SK-N-SH treated with all-trans-retinoic acid at 6 μM for 48 hours (cell line): ENCODE data around the gene GARIN5A.
"Not testable (repeated sequence)": the region's sequence is repeated elsewhere in the genome, so short reads cannot be mapped to it uniquely, and the experiment has no call there.

ENCODE experiments used
- ATAC-seq: fragments of 200-7000 bp; cut with Tn5 transposase; 3 replicates; pipeline ENCODE4 v1.9.1; 2020; ENCODE audit warnings: mild to moderate bottlenecking, moderate library complexity
- ARNTL ChIP-seq: fragments of 450-650 bp; formaldehyde crosslinking; IDR thresholded peaks from 2 replicates; pipeline ENCODE4 v1.5.0; 2020; ENCODE audit warnings: low read depth, mild to moderate bottlenecking, moderate library complexity, borderline replicate concordance
- BACH2 ChIP-seq: fragments of 250-450 bp; sonication (Bioruptor Pico); IDR thresholded peaks from 2 replicates; pipeline ENCODE4 v1.9.0; 2021; ENCODE audit warnings: mild to moderate bottlenecking, borderline replicate concordance
- CREB5 ChIP-seq: fragments of 250-450 bp; sonication (Bioruptor Pico); IDR thresholded peaks from 2 replicates; pipeline ENCODE4 v1.5.1; 2020; ENCODE audit warnings: low read depth, mild to moderate bottlenecking, moderate library complexity
- CSDC2 ChIP-seq: fragments of 250-450 bp; sonication (Bioruptor Pico); IDR thresholded peaks from 2 replicates; pipeline ENCODE4 v1.5.0; 2020; ENCODE audit warnings: mild to moderate bottlenecking, moderate library complexity
- ESRRG ChIP-seq: fragments of 250-450 bp; sonication (Bioruptor Pico); IDR thresholded peaks from 2 replicates; pipeline ENCODE4 v1.6.1; 2021; ENCODE audit warnings: mild to moderate bottlenecking
- GLIS3 ChIP-seq: fragments of 250-450 bp; sonication (Bioruptor Pico); IDR thresholded peaks from 2 replicates; pipeline ENCODE4 v1.5.0; 2020; ENCODE audit warnings: mild to moderate bottlenecking, moderate library complexity
- ISL1 ChIP-seq: fragments of 250-450 bp; sonication (Bioruptor Pico); IDR thresholded peaks from 2 replicates; pipeline ENCODE4 v2.1.2; 2022; ENCODE audit warnings: mild to moderate bottlenecking, moderate library complexity
- PPARA ChIP-seq: fragments of 250-450 bp; sonication (Bioruptor Pico); IDR thresholded peaks from 2 replicates; pipeline ENCODE4 v1.5.0; 2020; ENCODE audit warnings: mild to moderate bottlenecking, borderline replicate concordance
- RARB ChIP-seq: fragments of 250-450 bp; sonication (Bioruptor Pico); IDR thresholded peaks from 2 replicates; pipeline ENCODE4 v1.8.0; 2021; ENCODE audit warnings: mild to moderate bottlenecking, moderate library complexity
- TCF4 ChIP-seq: fragments of 250-450 bp; sonication (Bioruptor Pico); IDR thresholded peaks from 2 replicates; pipeline ENCODE4 v1.8.0; 2021; ENCODE audit warnings: mild to moderate bottlenecking, moderate library complexity, borderline replicate concordance
- TOX ChIP-seq: fragments of 250-450 bp; sonication (Bioruptor Pico); IDR thresholded peaks from 2 replicates; pipeline ENCODE4 v1.8.0; 2021; ENCODE audit warnings: mild to moderate bottlenecking, moderate library complexity, borderline replicate concordance
- TSHZ2 ChIP-seq: fragments of 250-450 bp; sonication (Bioruptor Pico); IDR thresholded peaks from 2 replicates; pipeline ENCODE4 v1.5.0; 2020; ENCODE audit warnings: mild to moderate bottlenecking, moderate library complexity
- ZC3H10 ChIP-seq: fragments of 250-450 bp; sonication (Bioruptor Pico); IDR thresholded peaks from 2 replicates; pipeline ENCODE4 v1.5.1; 2021; ENCODE audit warnings: mild to moderate bottlenecking, moderate library complexity
- ZFP3 ChIP-seq: fragments of 250-450 bp; sonication (Bioruptor Pico); IDR thresholded peaks from 2 replicates; pipeline ENCODE4 v1.5.0; 2020; ENCODE audit warnings: mild to moderate bottlenecking, moderate library complexity
- ZFP30 ChIP-seq: fragments of 450-650 bp; formaldehyde crosslinking; IDR thresholded peaks from 2 replicates; pipeline ENCODE4 v1.5.0; 2022; ENCODE audit warnings: mild to moderate bottlenecking, moderate library complexity
- ZNF565 ChIP-seq: fragments of 450-650 bp; formaldehyde crosslinking; conservative IDR thresholded peaks from 2 replicates; pipeline ENCODE4 v1.5.0; 2020; ENCODE audit warnings: low read depth, mild to moderate bottlenecking, moderate library complexity
- ZNF70 ChIP-seq: fragments of 450-650 bp; formaldehyde crosslinking; IDR thresholded peaks from 2 replicates; pipeline ENCODE4 v1.5.0; 2020; ENCODE audit warnings: mild to moderate bottlenecking, moderate library complexity
- ZNF8 ChIP-seq: fragments of 450-650 bp; formaldehyde crosslinking; IDR thresholded peaks from 2 replicates; pipeline ENCODE4 v1.5.0; 2020; ENCODE audit warnings: mild to moderate bottlenecking, moderate library complexity
- TF ChIP-seq, protein P1 (sequence below): fragments of 250-450 bp; sonication (Bioruptor Pico); IDR thresholded peaks from 2 replicates; pipeline ENCODE4 v1.8.0; 2021; ENCODE audit warnings: low read depth, mild to moderate bottlenecking, moderate library complexity, borderline replicate concordance
- TF ChIP-seq, protein P2 (sequence below): fragments of 250-450 bp; sonication (Bioruptor Pico); IDR thresholded peaks from 2 replicates; pipeline ENCODE4 v1.8.0; 2020; ENCODE audit warnings: mild to moderate bottlenecking, moderate library complexity, borderline replicate concordance

The GARIN5A gene

GRCh38 chr19:50447053-50447452 is 29.6 kb downstream of the GARIN5A start:
- ATAC-seq, result no peak
- TF ChIP-seq TSHZ2 (CRISPR knock-in tag), result no peak
- TF ChIP-seq ZFP30, result no peak
- TF ChIP-seq ZC3H10 (CRISPR knock-in tag), result no peak
- TF ChIP-seq ZNF8 (CRISPR knock-in tag), result no peak
- no peak for TF ChIP-seq ESRRG (CRISPR knock-in tag)

DNA sequence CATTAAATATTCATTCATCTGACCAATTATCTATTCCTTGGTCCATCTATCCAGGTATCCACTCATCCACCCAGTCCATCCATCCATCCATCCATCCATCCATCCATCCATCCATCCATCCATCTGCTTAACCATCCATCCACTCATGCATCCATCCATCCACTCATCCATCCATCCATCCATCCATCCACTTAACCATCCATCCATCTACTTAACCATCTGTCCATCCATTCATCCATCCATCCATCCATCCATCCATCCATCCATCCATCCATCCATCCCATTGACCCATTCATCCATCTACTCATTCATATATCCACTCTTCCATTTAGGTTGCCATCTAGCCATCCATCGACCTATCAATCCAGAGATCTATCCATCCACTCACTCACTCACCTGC is 32.6 kb downstream of the GARIN5A start:
- no peak for ATAC-seq

DNA sequence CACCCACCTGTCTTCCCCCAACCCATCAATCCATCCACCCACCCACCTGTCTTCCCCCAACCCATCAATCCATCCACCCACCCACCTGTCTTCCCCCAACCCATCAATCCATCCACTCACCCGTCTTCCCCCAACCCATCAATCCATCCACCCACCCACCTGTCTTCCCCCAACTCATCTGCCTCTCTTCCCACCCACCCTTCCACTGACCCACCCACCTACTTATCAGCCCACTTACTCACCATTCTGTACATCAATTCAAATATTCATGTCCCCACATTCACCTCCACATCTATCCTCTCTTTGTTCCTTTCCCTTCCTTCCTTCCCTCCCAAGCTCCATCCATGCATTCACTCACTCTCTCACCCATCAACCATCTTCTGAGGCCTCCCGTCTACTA is 37.5 kb downstream of the GARIN5A start:
- not testable (repeated sequence) for ATAC-seq

More for the DNA sequence above, 32.6 kb downstream of the GARIN5A start:
- TF ChIP-seq ISL1 (CRISPR knock-in tag) (no peak), TOX (CRISPR knock-in tag) (no peak), ZFP3 (CRISPR knock-in tag) (no peak), CSDC2 (CRISPR knock-in tag) (no peak), RARB (CRISPR knock-in tag) (no peak), BACH2 (no peak), ZNF70 (CRISPR knock-in tag) (no peak), ZFP30 (no peak), GLIS3 (CRISPR knock-in tag) (no peak), ZNF8 (CRISPR knock-in tag) (no peak), ESRRG (CRISPR knock-in tag) (no peak), ZNF565 (CRISPR knock-in tag) (no peak), ZC3H10 (CRISPR knock-in tag) (no peak), TCF4 (CRISPR knock-in tag) (no peak), CREB5 (CRISPR knock-in tag) (no peak)
- TF ChIP-seq, protein P1, sequence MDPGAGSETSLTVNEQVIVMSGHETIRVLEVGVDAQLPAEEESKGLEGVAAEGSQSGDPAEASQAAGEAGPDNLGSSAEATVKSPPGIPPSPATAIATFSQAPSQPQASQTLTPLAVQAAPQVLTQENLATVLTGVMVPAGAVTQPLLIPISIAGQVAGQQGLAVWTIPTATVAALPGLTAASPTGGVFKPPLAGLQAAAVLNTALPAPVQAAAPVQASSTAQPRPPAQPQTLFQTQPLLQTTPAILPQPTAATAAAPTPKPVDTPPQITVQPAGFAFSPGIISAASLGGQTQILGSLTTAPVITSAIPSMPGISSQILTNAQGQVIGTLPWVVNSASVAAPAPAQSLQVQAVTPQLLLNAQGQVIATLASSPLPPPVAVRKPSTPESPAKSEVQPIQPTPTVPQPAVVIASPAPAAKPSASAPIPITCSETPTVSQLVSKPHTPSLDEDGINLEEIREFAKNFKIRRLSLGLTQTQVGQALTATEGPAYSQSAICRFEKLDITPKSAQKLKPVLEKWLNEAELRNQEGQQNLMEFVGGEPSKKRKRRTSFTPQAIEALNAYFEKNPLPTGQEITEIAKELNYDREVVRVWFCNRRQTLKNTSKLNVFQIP (CRISPR knock-in tag), result no peak
- TF ChIP-seq, protein P2, sequence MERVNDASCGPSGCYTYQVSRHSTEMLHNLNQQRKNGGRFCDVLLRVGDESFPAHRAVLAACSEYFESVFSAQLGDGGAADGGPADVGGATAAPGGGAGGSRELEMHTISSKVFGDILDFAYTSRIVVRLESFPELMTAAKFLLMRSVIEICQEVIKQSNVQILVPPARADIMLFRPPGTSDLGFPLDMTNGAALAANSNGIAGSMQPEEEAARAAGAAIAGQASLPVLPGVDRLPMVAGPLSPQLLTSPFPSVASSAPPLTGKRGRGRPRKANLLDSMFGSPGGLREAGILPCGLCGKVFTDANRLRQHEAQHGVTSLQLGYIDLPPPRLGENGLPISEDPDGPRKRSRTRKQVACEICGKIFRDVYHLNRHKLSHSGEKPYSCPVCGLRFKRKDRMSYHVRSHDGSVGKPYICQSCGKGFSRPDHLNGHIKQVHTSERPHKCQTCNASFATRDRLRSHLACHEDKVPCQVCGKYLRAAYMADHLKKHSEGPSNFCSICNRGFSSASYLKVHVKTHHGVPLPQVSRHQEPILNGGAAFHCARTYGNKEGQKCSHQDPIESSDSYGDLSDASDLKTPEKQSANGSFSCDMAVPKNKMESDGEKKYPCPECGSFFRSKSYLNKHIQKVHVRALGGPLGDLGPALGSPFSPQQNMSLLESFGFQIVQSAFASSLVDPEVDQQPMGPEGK (CRISPR knock-in tag), result no peak
- TF ChIP-seq, all 23 proteins: peak for 0

GRCh38 chr19:50437862-50438449 is 38.7 kb downstream of the GARIN5A start:
- ATAC-seq, result no peak
- no peak for TF ChIP-seq CSDC2 (CRISPR knock-in tag)
- TF ChIP-seq ISL1 (CRISPR knock-in tag), result no peak
- no peak for TF ChIP-seq RARB (CRISPR knock-in tag)
- TF ChIP-seq PPARA (CRISPR knock-in tag), result no peak
- TF ChIP-seq ZNF565 (CRISPR knock-in tag), result no peak
- TF ChIP-seq, protein P1 (CRISPR knock-in tag), result no peak
- no peak for TF ChIP-seq BACH2
- TF ChIP-seq, protein P2 (CRISPR knock-in tag), result no peak
- TF ChIP-seq CREB5 (CRISPR knock-in tag), result no peak
- no peak for TF ChIP-seq TOX (CRISPR knock-in tag)
- TF ChIP-seq ARNTL (CRISPR knock-in tag), result no peak
- TF ChIP-seq ZNF70 (CRISPR knock-in tag), result no peak
- no peak for TF ChIP-seq ZFP3 (CRISPR knock-in tag)
- TF ChIP-seq ZFP30, result no peak
- TF ChIP-seq ESRRG (CRISPR knock-in tag), result no peak
- TF ChIP-seq TCF4 (CRISPR knock-in tag), result no peak
